ENCODE measurements around the gene UTP11. TPM values are rescaled to one million over a fixed set of nuclear protein-coding genes. Genes with fewer than 3 reads are reported as not detected.
"Not testable (repeated sequence)": the region's sequence is repeated elsewhere in the genome, so short reads cannot be mapped to it uniquely, and the experiment has no call there.

The UTP11 gene
- polyA plus RNA-seq (ENCODE audit: insufficient read length in 3 of 3): 10 to 100 TPM; 41.7 to 45.8 (median 45.7) TPM

DNA sequence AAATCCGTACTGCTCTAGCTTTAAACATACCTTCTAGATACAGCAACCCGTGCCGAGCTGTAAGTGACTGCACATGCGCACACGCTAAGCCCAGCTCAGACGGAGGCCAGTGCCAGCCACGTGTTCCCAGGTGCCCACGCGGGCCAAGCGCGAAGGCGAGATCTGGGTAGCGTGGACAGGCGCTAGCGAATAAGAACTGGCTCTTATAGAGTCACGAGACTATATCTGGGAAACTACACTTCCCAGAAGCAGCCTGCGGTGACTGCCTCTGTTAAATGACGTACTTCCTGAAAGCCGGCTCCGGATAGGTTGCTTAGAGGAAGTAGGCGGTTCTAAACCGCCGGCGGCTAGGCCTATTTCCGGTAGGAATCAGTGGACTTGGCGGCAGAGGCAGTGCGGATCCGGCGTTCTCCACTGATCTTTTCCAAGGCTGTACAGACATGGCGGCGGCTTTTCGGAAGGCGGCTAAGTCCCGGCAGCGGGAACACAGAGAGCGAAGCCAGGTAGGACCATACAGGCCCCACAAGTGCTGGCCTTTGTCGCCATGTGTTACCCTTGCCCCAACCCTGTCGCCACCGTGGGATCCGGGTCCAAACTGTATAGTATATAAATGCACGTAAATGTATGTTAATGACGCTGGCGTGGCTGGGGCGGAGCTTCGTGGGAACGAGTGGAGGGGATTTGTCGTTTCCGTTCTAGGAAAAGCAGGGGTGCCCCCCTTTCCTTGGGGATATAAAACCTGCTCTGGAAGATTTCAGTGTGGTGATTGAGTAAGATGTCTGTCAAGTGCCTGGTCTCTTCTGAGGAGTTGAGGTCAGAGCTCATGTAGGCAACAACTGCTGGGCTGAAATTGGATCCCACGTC is at the start of gene UTP11:
UTP11 (plus strand) TSS at position 372 of the 864 bp plus-strand sequence; CDS start at position 441, 69 bp downstream.
- peak; percentile 95 to 98 (median 97) for DNase-seq (ENCODE audit: low read depth in 3 of 3, low spot score in 2 of 3)

DNA sequence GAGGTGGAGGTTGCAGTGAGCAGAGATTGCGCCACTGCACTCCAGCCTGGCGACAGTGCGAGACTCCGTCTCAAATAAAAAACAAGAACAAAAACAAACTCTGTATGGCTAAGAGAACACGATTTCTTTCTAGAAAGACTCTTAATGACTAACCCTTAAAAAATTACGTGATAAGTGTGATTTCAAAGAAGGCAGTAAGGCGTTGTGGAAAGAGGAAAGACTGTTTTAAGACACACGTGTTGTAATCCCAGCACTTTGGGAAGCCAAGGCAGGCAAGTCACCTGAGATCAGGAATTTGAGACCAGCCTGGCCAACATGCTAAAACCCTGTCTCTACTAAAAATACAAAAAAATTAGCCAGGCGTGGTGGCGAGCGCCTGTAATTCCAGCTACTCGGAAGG is 48.4 kb upstream of the UTP11 start:
- not testable (repeated sequence) for DNase-seq (ENCODE audit: low read depth in 3 of 3, low spot score in 2 of 3)

GRCh38 chr1:37965301-37965700 is 47.2 kb upstream of the UTP11 start:
- no peak for DNase-seq (ENCODE audit: low read depth in 3 of 3, low spot score in 2 of 3)

DNA sequence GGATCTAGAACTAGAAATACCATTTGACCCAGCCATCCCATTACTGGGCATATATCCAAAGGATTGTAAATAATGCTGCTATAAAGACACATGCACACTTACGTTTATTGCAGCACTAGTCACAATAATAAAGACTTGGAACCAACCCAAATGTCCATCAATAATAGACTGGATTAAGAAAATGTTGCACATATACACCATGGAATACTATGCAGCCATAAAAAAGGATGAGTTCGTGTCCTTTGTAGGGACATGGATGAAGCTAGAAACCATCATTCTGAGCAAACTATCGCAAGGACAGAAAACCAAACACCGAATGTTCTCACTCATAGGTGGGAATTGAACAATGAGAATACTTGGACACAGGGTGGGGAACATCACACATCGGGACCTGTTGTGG is 38.9 kb upstream of the UTP11 start:
- not testable (repeated sequence) for DNase-seq (ENCODE audit: low read depth in 3 of 3, low spot score in 2 of 3)

DNA sequence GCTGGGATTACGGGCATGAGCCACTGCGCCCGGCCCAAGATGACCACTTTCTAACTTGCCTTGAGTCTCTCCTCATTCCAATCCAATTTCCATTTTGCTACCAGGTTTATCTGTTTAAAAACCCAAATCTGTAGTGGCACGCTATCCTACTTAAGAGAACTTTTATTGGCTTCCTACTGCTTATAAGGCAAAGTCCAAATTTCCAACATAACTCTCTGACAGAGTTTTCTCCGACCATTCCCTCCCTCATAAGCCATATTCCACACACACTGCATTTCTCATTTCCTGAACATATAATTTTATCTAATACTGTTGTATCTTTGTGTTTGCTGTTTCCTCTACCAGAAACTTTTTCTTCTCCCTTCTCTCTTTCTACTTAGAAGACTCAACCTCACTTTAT is 38.0 kb upstream of the UTP11 start:
- DNase-seq (ENCODE audit: low read depth in 3 of 3, low spot score in 2 of 3): no peak

DNA sequence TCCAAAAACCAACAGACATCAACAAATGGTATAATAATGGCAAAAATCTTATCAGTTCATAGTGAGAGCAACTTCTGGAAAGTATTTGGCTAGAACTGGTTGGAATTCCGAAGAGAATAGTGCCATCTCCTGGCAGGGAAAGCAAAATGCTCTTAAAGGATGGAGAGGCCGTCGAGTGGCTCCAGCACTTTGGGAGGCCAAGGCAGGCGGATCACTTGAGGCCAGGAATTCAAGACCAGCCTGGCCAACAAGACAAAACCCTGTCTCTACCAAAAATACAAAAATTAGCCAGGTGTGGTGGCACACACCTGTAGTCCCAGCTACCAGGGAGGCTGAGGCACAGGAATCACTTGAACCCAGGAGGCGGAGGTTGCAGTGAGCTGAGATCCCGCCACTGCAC is 37.5 kb upstream of the UTP11 start:
- DNase-seq (ENCODE audit: low read depth in 3 of 3, low spot score in 2 of 3): not testable (repeated sequence)

GRCh38 chr1:37978541-37978940 is 34.0 kb upstream of the UTP11 start:
- no peak for DNase-seq (ENCODE audit: low read depth in 3 of 3, low spot score in 2 of 3)

GRCh38 chr1:37983546-37983945 is 29.0 kb upstream of the UTP11 start:
- DNase-seq (ENCODE audit: low read depth in 3 of 3, low spot score in 2 of 3): no peak

DNA sequence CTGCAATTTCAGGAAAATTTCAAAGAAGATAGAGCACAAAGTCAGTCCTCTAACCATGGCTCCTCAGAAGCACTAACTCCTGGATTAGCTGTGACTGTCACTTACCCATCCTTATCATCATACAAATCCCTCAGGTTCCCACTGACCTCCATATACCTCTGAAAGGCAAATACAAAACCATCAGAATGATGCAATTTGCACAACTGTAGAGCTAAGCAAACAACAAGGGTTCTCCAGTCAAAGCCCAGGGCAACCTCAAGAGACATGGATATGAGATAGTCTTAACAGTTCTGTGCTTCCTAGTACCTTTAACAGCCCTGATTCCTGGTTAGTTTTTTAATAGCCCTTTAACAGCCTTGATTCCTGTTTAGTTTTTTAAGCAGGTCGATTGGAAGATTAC is 24.9 kb upstream of the UTP11 start:
- DNase-seq (ENCODE audit: low read depth in 3 of 3, low spot score in 2 of 3): no peak

DNA sequence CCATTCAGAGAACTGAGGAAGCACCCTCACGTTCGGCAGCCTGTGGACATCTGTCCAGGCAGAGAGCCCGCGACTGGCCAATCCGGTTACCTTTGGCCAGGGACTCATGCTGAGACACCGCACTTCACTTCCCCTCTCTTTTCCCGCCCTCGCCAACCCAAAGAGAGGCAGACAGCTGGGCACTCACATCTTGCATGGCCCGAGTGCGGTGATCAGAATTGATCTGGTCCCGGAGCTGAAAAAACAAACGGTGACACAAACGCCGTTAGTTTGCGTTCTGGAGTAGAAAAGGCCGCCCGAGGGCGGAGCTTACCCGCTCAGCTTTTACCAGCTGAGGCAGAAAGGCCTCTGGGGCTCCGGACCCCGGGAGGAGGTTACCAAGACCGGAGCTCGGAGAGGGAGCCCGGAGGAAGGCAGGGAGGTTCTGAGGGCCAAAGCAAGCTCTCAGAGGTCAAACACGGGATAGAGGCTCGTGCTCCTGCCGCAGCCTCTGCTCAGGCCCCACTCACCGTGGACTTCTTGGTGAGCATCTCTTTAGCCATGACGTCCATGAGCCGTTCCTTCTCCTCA is 23.1 kb upstream of the UTP11 start:
- DNase-seq (ENCODE audit: low read depth in 3 of 3, low spot score in 2 of 3): no peak

DNA sequence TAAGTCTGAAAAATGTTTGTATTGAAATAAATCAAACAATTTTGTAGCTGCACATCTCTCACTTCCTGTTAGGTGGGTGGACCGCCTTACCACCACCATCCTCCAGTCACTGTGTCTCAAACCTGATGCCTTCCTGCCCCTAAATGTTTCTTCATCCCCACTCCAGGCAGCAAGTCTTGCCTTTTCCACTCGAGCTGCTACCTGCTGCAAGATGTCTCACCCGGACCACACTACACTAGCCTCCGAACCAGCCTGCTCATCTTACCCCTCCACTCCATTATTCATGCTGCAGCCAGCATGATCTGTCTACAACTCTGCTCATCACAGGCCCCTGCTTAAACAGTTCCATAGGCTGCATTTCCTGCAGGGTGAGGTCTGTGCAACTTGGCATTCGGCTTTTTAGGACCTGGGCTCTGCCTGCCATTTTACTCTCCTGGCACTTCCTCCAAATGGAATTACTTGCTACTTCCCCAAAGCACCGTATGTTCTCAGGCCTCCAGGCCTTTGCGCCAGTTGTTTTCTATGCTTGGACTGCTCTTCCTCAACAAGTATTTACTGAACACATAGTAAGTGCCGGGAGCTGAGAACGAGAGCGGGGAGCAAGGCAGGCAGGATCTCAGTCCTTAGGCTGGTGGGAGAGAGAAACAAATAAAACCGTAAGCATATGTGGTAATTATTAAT is 17.5 kb upstream of the UTP11 start:
- DNase-seq (ENCODE audit: low read depth in 3 of 3, low spot score in 2 of 3): no peak

DNA sequence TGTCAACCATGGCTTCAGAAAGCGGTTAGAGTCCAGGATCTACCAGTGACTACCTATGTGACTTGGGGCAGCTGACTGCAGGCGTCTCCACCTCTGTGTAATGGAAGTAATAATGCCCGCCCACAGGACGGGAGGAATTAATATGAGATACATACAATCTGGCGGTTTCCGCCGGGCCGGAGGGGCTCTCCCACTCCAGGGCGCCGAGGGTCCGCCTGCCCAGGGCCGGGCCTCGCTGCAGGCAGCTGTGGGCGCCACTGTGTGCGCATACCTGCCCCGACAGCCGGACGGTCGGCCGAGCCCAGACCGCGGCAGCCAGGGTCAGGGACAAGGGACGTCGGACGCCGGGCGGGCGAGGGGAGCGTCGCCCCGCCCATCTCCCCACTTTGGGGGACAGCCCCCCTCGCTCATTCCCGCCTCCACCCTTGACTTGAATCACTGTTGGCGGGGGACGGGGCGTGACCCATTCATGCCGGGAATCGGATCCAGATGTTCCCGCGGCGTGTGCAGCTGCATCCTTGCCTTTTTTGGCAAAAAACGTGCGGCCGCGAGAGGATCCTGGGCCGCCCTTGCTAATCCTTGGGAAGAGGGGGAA is 16.7 kb upstream of the UTP11 start:
- DNase-seq (ENCODE audit: low read depth in 3 of 3, low spot score in 2 of 3): peak in 1 of 3 donors; percentile 77

GRCh38 chr1:37997256-37998088 is 15.1 kb upstream of the UTP11 start:
- DNase-seq (ENCODE audit: low read depth in 3 of 3, low spot score in 2 of 3): no peak

DNA sequence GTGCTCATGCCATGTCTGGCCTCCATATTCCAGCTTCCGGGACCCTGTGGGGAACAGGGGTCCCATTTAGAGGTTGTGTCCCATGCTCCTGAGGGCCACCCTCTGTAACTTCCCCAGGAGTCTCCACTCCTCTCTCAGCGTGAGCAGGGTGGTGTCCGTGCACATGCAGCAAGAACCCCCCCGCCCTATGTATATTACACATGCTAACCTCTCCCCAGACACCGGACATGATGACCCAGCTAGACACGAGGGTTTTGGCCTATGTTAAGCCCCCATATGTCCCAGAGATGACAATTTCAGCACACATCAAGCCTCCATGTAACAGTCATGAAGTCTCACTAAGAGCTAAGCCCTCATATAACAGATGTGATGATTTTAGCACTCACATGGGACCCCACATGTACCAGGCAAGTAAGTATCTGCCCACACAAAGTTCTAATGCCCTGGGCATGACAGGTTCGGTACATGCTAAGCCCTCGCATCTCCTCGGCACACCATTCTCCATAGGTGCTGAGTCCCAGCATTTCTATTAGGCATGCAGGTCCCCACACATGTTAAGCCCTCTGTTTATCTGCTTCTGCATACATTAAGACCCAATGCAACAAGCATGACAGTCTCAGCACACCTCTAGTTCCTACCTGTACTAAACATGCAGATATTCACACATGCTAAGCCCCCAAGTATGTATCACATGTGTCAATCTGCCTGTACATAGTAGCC is 14.3 kb upstream of the UTP11 start:
- DNase-seq (ENCODE audit: low read depth in 3 of 3, low spot score in 2 of 3): no peak

DNA sequence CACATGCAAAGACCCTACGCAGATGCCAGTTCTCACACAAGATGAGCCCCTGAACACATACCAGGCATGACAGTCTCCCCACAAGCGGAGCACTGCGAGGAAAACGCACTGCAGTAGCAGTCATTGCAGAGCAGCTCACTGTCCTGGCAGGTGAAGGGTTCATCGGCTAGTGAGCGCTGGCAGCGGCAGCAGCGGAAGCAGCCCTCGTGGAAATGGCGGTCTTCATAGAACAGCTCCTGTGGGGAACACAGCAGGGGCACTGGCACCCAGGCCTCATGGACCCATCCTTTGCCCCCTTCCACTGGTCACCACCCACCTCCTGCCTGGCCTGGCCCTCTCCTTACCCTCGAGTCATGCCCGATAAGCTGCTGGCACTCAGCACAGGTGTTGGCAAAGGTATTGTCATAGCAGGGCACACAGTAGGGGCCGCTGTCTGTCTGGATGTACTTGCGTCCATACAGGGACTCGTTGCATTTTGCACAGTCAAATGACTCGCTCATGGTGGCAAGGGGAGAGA is 13.6 kb upstream of the UTP11 start:
- no peak for DNase-seq (ENCODE audit: low read depth in 3 of 3, low spot score in 2 of 3)

DNA sequence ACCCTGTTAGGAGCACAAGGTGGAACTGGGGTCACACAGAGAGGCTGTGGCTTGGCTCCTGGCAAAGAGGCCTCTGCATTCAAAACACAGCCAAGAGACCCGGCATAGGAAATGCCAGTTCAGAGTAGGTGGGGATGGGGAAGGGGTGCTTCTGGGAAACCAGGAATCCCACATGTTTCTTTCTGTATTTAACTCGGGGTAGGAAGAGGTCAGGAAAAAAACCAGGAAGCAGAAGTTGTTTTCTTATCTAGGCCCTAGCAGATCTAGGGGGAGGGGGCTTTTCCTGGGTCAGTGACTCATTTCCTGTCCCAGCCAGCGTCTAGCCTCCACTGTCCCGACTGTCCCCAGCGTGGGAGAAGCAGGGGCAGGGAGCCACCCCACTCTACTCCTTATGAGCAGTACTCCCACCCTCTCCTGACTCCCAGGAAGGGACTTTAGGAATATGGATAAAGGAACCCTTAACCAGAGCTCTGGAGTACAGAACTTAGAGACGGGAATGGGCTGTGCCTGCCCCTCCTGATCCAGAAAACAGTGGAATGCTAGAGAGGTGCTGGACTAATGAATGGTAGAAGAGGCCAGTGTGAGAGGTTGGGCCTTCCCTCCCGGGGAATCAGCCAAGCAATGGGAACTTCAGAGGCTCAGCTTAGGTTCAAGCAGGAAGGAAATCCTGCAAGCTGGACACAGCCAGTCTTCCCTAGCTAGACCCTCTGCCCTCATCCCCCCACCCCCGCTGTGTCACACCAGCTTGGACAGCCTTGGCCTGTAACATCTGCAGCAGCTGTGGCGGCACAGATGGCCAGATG is 12.9 kb upstream of the UTP11 start:
- DNase-seq (ENCODE audit: low read depth in 3 of 3, low spot score in 2 of 3): no peak

DNA sequence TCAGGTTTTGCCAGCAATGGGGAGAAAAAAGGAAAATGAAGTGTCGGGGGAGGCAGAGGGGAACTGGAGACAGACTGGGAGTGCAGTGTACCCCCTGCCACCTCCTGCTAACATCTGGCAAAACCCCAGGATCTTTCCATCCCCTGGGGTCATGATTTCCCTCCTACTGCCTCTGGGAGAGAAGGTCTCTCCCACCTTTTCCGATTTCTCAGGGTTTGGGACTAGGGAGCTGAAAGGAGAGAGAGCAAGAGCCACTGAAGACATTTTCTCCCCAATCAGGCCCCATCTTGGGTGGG is 12.4 kb upstream of the UTP11 start:
- no peak for DNase-seq (ENCODE audit: low read depth in 3 of 3, low spot score in 2 of 3)

DNA sequence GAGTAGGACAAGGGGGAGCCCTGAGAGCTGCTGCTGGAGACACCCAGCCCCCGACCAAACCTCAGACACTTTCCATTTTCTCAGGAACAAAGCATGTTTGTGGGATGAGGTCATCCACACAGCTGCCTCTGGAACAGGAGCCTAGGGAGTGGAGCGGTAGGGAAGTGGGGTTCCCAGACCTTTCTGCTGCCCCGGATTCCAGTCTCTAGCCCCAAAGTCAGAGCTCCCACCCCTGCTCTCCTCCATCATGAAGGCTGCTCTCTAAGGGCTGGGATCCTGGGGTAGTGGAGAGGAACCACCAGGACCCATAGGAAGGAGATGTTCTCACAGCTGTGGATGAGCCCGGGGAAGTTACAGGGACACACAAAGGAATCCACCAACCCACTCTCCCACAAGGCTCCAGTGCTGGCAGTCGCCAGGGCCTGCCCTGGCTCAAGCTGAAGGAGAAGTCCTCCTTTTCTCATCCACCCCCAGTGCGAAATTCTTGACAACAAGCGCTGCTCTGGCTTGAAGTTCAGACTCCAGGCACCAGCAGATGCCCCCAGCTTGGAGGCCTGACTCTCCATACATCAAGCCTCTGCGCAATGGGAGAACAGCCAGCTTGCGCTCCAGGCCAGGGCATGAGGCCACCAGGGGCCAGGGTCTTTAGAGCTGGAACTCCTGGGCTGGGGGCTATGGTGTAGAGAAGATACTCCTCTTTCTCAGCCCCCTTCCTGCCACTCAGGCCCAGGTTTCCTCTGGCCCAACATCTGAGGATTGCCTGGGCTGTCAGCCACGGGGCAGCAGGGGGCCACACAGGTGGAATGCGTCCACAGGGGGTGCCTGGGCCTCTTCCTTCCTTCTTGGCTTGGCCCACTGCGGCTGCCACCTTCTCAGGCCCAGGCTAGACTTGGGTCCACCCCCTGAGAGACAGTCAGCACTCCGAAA is 11.7 kb upstream of the UTP11 start:
- DNase-seq (ENCODE audit: low read depth in 3 of 3, low spot score in 2 of 3): no peak
